Activated CD8-positive, alpha-beta T cell treated with anti-CD3 and anti-CD28 coated beads for 36 hours (primary cell): ENCODE measurements around the gene CDH23. TPM values are rescaled to one million over a fixed set of nuclear protein-coding genes. Genes with fewer than 3 reads are reported as not detected.

Source experiments
- ATAC-seq: fragments of 200-7000 bp; cut with Tn5 transposase; one replicate; pipeline ENCODE4 v1.10.0; 2021; ENCODE audit warnings: mild to moderate bottlenecking, moderate library complexity
- CTCF ChIA-PET: fragments of 350-600 bp; sonication (Branson Sonifier 250); formaldehyde crosslinking; loops from one replicate; lab custom pipeline; 2021; ENCODE audit warnings: antibody characterized with exemption; lab: Charles Lee
- POLR2A ChIA-PET: fragments of 350-600 bp; sonication (Branson Sonifier 250); formaldehyde crosslinking; loops from one replicate; lab custom pipeline; 2021; ENCODE audit warnings: antibody characterized with exemption; lab: Charles Lee
- DNase-seq: peaks from one replicate; pipeline ENCODE4 v3.0.0-alpha.2; 2020
- H3K27ac Mint-ChIP-seq: one replicate; pipeline ENCODE4 v1.8.0; 2021; ENCODE audit warnings: mild to moderate bottlenecking, mixed read lengths
- H3K27me3 Mint-ChIP-seq: one replicate; pipeline ENCODE4 v1.8.0; 2021; ENCODE audit warnings: mixed read lengths
- H3K36me3 Mint-ChIP-seq: one replicate; pipeline ENCODE4 v1.8.0; 2021; ENCODE audit warnings: low read depth, mixed read lengths
- H3K4me1 Mint-ChIP-seq: one replicate; pipeline ENCODE4 v1.8.0; 2021; ENCODE audit warnings: low read depth, mixed read lengths
- H3K4me3 Mint-ChIP-seq: one replicate; pipeline ENCODE4 v1.8.0; 2021; ENCODE audit warnings: mild to moderate bottlenecking, moderate library complexity, mixed read lengths
- H3K9me3 Mint-ChIP-seq: one replicate; pipeline ENCODE4 v1.8.0; 2021; ENCODE audit warnings: mixed read lengths
- CTCF ChIP-seq: fragments of 200-600 bp; IDR thresholded peaks from one replicate; pipeline ENCODE4 v1.8.0; 2022; ENCODE audit warnings: antibody characterized with exemption, mild to moderate bottlenecking
- intact Hi-C: fragments of 100-400 bp; cut with micrococcal nuclease; formaldehyde crosslinking; loops from one replicate; pipeline ENCODE4 v1.10.0; 2022
- total RNA-seq, 2 experiments: library from RNA; stranded (reverse); gene quantifications; one replicate each; pipeline ENCODE4 v1.2.3, GENCODE V29; 2021

CDH23 gene
- total RNA-seq, 2 experiments from 2014 or later, result 2.4 to 2.7 TPM

- Mint-ChIP-seq H3K36me3 (no peaks in the 10 kb centered on the region), H3K27me3 (no peaks in the 10 kb centered on the region)
These were observed 259.5 kb downstream of the CDH23 start for GRCh38 chr10:71656220-71656619.

GRCh38 chr10:71657604-71658466 is 261.1 kb downstream of the CDH23 start:
- H3K4me3 Mint-ChIP-seq, result no peak overlapping the region
- no peaks in the 10 kb centered on the region for H3K27me3 Mint-ChIP-seq
- POLR2A ChIA-PET, result interaction anchor here (1.2 to 1.6 kb wide), 2 partner anchors 10 to 26 kb away, joined by 3 read pairs; no protein-coding TSS in a partner anchor
- H3K36me3 Mint-ChIP-seq, result no peaks in the 10 kb centered on the region
- ATAC-seq (no peak), DNase-seq (no peak)
- no peak overlapping the region for H3K27ac Mint-ChIP-seq
- intact Hi-C loops, result no loop called here
- no peaks in the 10 kb centered on the region for H3K4me1 Mint-ChIP-seq
- CTCF ChIA-PET, result interaction anchor here (1.0 kb wide), 1 partner anchor 39 kb away, joined by 3 read pairs; no protein-coding TSS in a partner anchor
- no peaks in the 10 kb centered on the region for H3K9me3 Mint-ChIP-seq
- TF ChIP-seq CTCF, result no peak

More at GRCh38 chr10:71656220-71656619, 259.5 kb downstream of the CDH23 start:
- H3K4me3 Mint-ChIP-seq, result no peak overlapping the region
- DNase-seq (no peak), ATAC-seq (no peak)
- ChIA-PET POLR2A (interaction anchor here (0.6 to 1.0 kb wide), 2 partner anchors 161 to 529 kb away, joined by 3 to 4 read pairs; no protein-coding TSS in a partner anchor), CTCF (no interaction called here)
- H3K27ac Mint-ChIP-seq, result no peak overlapping the region
- intact Hi-C loops, result no loop called here
- no peaks in the 10 kb centered on the region for H3K4me1 Mint-ChIP-seq
- TF ChIP-seq CTCF, result no peak
- no peaks in the 10 kb centered on the region for H3K9me3 Mint-ChIP-seq

DNA sequence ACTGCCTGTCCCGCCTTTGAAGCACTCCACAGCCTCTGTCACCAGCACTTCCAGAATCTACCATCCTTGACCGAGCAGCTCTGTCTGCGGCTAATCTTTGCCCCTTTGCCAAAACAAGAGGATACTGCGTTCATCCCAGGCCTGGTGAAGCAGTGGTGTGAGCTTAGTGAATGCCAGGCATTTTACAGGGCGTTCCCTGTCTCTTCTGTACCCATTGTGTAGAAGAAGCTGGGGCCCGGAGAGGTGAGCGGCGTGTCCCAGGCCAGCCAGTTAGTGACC is 261.7 kb downstream of the CDH23 start:
- no peak for TF ChIP-seq CTCF
- H3K36me3 Mint-ChIP-seq, result no peaks in the 10 kb centered on the region
- no peaks in the 10 kb centered on the region for H3K27me3 Mint-ChIP-seq
- no peak overlapping the region for H3K27ac Mint-ChIP-seq
- H3K9me3 Mint-ChIP-seq, result no peaks in the 10 kb centered on the region
- ChIA-PET POLR2A (interaction anchor here (1.2 to 1.6 kb wide), 2 partner anchors 9 to 26 kb away, joined by 3 read pairs; no protein-coding TSS in a partner anchor), CTCF (no interaction called here)
- ATAC-seq, result no peak
- H3K4me3 Mint-ChIP-seq, result no peak overlapping the region
- no peak for DNase-seq
- no peaks in the 10 kb centered on the region for H3K4me1 Mint-ChIP-seq
- intact Hi-C loops, result no loop called here

- Mint-ChIP-seq H3K9me3 (no peaks in the 10 kb centered on the region), H3K4me1 (no peaks in the 10 kb centered on the region), H3K36me3 (no peaks in the 10 kb centered on the region), H3K4me3 (no peak overlapping the region), H3K27me3 (no peaks in the 10 kb centered on the region), H3K27ac (no peak overlapping the region)
- ATAC-seq, result no peak
- DNase-seq, result no peak
- TF ChIP-seq CTCF, result no peak
- CTCF ChIA-PET, result interaction anchor here (1.3 to 1.4 kb wide), 2 partner anchors 38 to 274 kb away, joined by 3 to 5 read pairs; no protein-coding TSS in a partner anchor
- POLR2A ChIA-PET, result interaction anchor here (1.2 to 1.6 kb wide), 2 partner anchors 9 to 27 kb away, joined by 3 read pairs; no protein-coding TSS in a partner anchor
- intact Hi-C loops, result no loop called here
These were observed 262.5 kb downstream of the CDH23 start for GRCh38 chr10:71659111-71659634.

- no peaks in the 10 kb centered on the region for H3K36me3 Mint-ChIP-seq
- H3K27ac Mint-ChIP-seq, result no peak overlapping the region
- DNase-seq, result no peak
- no peak for TF ChIP-seq CTCF
- no peak overlapping the region for H3K4me3 Mint-ChIP-seq
- CTCF ChIA-PET, result interaction anchor here (1.3 to 1.4 kb wide), 2 partner anchors 37 to 274 kb away, joined by 3 to 5 read pairs; no protein-coding TSS in a partner anchor
- ATAC-seq, result no peak
- H3K4me1 Mint-ChIP-seq, result no peaks in the 10 kb centered on the region
- intact Hi-C loops, result no loop called here
- POLR2A ChIA-PET, result interaction anchor here (1.2 to 1.6 kb wide), 2 partner anchors 8 to 49 kb away, joined by 3 read pairs; no protein-coding TSS in a partner anchor
- no peaks in the 10 kb centered on the region for H3K9me3 Mint-ChIP-seq
- no peaks in the 10 kb centered on the region for H3K27me3 Mint-ChIP-seq
These were observed 263.0 kb downstream of the CDH23 start for GRCh38 chr10:71659737-71660136.
